Panc1 (cell line): ENCODE results near the gene TBX5.

Source experiments
- CTCF ChIP-seq: fragments of 450-650 bp; IDR thresholded peaks from 2 replicates; pipeline ENCODE4 v1.5.1; 2017; ENCODE audit warnings: mild to moderate bottlenecking
- POLR2AphosphoS5 ChIP-seq: IDR thresholded peaks from 2 replicates; pipeline ENCODE4 v1.6.1; 2012; ENCODE audit warnings: mild to moderate bottlenecking, low read depth, low read length, moderate library complexity
- SIN3A ChIP-seq: IDR thresholded peaks from 2 replicates; pipeline ENCODE4 v1.6.1; 2012; ENCODE audit warnings: low read depth, mild to moderate bottlenecking, low read length, moderate library complexity, borderline replicate concordance; ENCODE audit not compliant: insufficient read depth

DNA sequence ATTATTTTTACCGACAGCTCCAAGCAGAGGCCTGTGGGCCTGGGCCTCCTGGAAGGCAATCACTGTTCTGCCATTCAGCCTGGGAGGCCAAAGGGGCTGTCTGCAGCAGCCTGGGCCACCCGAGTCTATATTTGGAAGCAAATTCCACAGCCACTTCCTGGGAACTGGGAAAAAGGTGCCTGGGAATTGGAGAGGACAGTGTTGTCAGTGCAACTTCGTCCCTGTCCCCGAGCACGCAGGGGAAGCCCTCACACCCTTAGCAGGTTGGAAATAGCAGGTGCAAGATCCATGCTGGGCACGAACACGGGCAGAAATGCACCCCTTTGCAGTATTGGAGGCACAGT, 9.6 kb upstream of the TBX5 start:
- no peak for TF ChIP-seq CTCF
- TF ChIP-seq POLR2AphosphoS5, result no peak
- no peak for TF ChIP-seq SIN3A
